GM18867 (cell line): ENCODE results near the gene GLCCI1.

ENCODE experiments used
- ATAC-seq: cut with Tn5 transposase; IDR thresholded peaks from one replicate; pipeline ENCODE4 v1.9.1; 2021; ENCODE audit warnings: mild to moderate bottlenecking, moderate library complexity; ENCODE audit not compliant: unreplicated experiment

Gene GLCCI1

DNA sequence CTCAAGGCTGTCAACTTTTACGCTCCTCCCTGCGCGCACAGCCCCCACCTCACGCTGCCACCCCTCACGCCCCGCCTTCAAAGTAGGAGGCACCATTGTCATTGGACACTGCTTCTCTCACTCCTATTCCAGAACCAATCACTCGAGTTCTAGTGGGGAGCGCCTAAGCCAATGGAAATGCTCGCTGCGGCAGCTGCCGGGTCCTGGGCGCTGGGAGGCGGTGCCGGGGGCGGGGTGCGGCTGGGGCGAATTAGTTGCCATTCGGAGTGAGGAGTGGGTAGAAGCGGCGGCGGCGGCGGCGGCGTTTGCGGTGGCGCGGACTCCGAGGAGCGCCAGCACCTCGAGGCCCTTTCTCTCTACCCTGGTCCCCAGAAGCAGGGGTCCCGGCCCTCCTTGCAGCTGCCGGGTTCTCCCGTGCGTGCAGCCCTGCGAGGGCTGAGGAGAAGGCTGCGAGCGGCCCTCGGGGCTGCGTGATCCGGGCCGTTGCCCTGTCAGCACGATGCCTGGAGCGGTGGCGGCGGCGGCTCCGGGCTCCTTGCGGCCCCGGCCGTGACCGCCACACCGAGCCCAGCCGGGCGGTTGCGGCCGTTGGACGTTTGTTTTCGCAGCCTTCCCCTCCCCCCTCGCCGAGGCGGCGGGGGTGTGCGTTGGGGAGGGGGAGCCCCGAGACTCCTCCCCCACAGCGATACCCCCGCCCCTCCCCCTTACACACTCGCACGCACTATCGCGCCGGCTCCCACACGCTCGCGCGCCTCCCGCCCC is at the start of gene GLCCI1:
TSS of gene GLCCI1 (plus strand) at position 253 of the 762 bp plus-strand sequence. CDS start 555 bp downstream, outside the sequence.
- peak; percentile 76 for ATAC-seq

DNA sequence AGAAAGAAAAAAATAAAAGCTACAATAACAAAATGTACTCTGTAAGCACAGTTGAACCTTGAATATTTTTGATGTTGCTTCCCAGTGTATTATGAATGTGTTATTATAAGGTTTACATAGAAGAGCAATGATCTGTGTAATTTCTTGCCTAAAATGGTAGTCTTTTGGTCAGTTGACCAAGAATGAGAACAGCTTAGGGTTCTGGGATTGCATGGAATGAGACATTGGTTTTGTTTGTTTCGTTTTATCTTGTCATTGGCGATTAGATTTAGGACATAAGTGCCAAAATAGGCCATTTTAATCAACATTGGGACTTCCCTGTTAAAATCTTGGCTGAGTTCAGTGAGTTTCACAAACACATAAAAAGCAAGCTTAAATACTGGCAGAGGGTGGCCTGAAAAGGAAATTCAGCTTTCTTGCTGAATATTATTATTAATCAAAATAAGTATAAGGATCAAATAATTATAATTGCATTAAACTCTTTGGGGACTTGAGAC is 49.1 kb upstream of the GLCCI1 start:
- ATAC-seq, result peak; percentile 13

DNA sequence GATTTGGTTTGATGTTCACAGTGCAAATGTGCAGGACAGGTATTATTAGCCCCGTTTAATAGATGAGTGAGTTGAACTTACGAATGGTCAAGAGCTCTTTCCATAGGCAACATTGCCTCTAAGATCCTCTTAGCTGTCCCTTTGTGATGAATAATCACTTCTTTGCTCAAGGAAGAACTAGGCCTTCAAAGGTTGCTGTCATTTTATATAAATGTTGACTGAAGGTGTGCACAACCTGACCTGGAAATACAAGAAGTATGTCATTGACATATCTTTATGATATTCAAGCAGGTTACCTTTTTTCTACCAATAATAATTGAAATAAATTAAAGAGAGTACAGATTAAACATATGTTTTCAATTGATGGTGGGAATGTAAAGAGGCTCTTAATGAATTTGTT is 48.5 kb upstream of the GLCCI1 start:
- no peak for ATAC-seq

DNA sequence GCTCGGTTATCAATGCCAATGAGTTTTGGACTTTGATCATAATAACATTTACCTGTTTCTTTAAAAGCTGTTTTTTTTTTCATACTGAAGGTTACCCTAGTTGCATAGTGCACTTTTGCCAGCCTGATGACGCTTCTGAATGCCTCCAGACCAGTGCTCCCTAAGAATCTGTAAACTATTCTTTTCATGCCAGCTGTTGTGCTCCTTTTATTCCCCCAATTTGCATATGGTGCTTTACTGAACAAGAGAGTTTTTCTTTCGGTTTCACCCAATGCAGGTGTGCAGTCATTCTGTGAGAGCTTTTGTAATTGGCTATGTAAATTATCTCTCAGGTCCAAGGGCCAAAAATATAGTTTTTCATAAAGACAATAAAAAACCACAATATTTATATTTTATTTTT is 48.1 kb upstream of the GLCCI1 start:
- ATAC-seq, result peak; percentile 96

DNA sequence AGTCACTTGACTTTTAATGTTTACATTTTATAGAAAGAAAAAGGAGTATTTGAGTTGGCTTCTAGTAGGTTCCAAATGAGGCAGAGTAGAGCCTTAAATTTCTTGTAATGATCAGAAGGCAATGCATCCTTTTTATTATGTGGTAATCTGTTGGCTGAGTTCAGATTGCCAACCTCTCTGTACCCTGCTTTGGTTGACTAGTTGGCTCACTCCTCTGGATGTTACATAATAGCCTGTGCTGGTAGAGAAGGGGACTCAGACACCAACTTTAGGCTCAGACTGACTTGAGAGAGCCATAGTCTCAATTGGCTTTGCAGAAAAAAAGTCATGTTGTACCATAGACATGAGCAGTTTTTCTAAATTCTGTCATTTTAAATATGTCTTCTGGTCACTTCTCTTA is 46.8 kb upstream of the GLCCI1 start:
- ATAC-seq, result no peak

DNA sequence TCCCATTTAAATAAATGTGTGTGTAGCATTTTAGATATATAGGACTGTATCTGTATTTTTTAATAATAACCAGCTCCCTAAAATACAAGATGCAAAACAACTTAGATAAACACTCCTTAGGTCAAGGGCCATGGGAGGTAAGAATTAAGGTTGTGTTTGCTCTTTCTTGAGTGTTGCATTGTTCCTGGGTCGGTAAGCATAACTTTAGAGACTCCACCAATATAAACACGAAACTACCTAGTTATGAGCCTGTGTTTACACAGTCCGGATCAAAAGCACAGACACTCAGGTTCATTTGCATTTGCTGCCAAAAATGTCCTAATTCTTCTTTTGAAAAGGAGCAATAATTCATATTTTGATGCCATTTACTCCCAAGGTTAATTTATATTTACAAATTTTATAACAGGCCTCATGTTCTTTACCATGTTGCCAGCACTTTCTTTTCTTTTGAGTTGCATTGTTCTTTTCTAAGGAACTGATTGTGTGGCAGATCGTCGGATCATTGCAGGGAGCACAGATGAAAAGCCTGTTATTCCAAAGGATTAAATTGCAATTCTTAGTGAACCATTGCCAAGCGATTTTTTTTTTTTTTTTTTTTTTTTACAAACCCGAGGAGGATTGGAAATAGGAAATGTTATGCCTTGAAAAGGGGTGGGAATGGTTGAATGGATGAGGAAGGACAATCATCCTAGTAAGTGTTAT is 45.8 kb upstream of the GLCCI1 start:
- ATAC-seq, result no peak

DNA sequence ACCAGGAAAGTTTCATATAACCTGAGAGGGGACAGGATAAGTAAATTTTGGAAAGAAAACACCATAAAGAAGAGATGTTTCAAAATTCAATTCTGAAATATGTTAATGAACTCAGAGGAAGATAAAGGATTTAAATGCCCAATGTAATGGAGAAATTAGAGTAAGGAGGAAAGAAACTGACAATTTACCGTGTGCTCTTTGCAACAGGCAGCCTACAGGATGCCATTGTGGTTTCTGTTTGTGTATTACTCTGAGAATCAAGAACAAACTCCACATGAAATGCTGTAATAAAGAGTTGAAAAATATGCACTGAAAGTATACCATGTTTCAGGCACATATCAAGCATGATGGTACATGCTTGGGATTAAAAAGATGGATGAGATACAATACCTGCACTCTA is 44.8 kb upstream of the GLCCI1 start:
- no peak for ATAC-seq

DNA sequence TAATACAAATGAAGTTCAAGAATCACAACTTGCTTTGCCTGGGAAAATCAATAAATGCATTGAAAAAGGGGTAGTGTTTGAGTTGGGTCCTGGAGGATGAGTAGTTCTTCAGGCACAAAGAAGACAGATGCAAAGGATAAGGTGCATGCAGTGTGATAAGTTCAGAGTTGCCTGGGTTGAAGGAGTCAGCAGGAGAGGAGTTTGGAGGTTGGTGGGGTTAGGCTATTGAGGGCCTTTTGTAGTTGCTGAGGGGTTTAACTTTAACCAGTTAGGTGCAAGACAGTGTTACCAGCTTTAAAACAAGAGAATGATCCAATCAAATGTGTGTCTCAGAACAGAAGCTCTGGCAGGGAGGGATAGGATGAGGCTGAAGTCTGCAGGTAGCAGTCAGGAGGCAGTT is 44.3 kb upstream of the GLCCI1 start:
- ATAC-seq, result no peak

DNA sequence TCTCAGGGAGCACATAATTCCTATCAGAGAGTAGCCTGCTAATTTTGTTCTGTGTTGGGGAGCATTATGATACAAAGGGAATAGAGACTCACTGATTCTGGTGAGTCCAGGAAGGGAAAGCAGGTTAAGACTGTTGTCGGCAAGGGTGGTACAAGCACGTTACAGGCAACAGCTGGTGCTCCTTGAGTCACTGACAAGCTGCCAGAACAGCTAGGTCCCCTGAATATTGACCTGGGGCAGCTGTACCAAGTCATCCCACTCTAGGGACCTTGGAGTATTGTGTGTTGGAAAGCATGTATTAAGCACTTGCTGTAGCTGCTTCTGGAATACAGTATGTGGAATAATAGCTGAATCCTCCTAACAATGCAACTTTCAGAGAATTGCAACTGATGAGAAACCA is 37.0 kb upstream of the GLCCI1 start:
- ATAC-seq, result no peak

DNA sequence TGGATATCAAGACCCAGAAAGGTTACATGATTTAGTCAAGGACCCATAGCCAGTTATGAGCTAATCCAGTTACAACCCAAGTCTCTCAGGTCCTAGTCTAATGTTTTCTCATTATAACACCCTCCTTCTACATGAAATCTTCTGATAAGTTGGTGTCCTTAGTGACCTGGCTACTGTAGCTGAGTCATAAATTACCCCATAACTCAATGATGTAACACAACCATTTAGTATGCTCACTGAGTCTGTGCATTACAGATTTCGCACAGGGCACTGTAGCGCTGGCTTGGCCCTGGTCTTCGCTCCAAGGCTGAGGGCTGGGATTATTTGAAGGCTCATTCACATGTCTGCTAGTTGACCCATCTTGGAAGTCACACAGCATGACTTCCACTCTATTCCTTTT is 36.0 kb upstream of the GLCCI1 start:
- no peak for ATAC-seq

DNA sequence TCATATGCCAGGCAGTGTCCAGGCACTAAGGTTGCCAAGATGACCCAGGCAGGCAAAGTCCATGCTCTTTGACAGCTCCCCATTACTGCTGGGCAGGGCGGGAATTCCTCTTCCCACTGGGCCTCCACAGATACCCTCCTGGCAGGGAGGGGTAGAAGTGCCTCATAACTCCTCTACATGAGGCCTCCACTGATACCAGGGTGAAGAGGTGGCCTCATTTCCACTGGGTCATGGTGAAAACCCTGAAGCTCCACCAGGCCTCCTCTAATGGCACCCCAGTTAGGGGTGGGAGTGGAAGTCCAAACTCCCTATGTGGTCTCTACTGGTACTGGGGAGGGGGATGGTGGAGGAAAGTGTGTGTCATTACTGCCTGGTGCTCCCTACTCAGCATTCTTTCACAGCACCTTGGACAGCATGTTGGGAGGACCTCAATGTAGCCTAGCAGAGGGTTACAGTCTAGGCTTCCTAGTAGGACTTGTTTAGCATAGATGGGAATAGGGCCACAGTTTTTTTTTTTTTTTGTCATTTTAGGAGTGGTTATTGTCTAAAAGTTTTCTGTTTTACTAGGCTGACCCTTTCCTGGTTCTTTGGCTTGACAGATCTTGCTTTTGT is 34.6 kb upstream of the GLCCI1 start:
- no peak for ATAC-seq

DNA sequence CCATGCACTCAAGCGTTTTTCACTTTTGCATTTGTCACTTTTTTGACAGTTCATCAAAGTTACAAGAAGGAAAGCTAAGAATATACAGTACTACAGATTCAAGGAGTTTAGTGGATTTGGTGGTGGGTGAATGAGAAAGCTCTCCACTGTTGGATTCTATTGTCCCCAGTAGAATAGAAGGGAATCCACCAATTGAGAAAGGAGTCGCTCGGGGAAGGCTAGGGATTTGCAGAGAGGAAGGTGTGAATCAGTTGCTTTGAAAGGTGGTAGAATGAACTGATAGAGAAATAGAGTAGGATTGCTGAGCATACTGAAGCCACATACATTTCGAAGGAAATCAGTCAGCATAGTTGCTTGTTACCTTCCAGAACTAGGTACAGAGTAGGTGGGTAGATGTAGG is 33.7 kb upstream of the GLCCI1 start:
- no peak for ATAC-seq

DNA sequence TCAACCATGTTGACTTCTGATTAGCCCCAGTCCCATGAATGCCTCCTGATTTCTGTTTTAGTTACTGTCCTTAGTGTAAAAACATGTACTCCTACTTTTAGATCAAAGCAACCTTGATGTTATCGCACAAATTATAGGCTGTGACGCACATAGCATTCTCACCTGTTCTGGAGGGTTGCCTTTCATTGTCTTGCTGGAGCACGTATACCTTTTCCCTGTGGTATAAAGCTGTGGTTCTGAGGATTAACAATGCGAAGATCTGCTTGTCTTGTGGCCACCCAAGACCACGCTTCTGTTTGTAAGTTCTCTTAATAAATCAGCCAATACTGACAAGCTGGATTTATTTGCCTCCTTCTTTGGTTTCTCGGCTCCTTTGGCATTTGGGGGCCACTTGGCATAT is 30.1 kb upstream of the GLCCI1 start:
- no peak for ATAC-seq

DNA sequence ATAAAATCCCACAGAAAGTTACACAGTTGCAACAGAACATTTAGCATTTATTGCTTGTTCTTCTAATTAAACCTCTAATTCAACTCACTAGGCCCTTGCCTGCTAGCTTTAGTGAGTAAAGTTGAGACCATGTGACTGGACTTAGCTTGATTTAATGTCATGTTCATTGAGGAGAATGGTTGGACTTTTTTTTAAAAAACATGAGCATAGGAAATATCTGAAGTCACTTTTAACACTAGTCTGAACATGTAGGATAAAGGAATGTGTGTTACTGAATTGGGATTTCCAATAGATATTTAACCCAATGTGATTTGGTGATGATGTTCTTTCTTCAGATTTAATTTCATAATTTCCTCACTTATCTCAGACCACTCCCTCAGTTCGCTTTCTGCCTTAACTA is 24.6 kb upstream of the GLCCI1 start:
- ATAC-seq, result no peak

DNA sequence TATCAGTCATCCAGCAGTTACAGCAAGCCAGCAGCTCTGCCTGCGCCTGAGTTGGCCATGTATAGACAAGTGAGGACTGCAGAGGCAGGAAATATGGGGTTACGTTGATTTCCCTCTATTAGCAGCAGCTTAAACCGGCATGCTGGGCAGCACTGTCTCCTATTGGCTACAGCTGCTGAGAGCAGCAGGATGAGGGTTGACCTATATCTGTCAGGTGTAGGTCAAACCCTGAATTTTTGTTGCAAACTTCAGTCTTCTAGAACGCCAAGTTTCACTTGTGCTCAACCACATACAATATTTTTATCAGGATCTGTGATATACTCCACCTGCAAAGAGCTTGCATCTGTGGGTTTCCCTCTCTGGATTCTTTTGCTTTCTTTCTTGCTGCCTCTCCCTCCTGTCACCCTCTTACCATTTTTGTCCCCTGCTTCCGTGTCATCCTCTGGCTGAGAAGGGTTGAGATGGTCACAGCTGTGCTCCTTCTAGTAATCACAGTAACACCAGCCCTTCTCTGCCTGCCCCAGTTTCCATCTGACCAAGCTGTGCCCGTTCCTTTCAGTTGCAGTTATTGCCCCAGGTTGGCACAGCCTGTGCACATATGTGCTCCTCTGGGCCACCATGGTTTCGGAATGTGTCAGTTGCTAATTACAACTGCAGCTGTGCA is 23.8 kb upstream of the GLCCI1 start:
- ATAC-seq, result peak; percentile 89

DNA sequence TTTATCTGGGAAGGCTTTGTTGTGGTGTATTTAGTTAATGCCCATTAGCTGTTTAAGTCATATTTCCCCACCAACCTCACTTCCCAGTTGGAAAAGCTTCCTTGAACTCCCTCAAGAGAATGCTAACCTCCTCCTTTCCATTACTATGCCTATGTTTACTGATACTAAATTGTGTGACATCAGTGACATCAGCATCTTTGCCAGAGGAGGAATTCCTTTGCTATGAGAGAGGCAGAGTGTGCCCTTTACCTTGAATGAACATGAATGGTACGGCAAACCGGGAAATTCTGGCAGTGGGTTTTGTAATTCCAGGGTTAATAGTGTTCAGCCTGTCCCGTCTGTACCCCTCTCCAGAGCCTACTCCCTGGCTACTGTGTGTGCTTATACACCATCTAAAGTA is 22.1 kb upstream of the GLCCI1 start:
- no peak for ATAC-seq

DNA sequence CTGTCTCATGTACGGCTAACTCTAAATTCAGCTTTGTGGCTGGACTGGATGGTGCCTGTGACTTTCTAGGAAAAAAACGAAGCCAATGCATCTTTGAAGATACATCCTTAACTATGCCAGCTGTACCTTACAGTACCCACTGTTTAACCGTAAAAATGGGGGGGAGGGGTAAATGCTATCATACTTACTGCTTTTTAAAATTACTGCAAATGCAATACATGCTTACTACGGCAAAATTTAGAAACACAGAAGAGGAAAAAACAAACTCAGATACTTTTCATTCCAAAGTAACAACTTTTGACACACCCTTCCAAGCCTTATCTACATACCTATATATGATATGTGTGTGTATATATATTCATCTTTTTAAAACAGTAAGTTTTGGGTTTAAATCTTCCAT is 20.4 kb upstream of the GLCCI1 start:
- ATAC-seq, result no peak

DNA sequence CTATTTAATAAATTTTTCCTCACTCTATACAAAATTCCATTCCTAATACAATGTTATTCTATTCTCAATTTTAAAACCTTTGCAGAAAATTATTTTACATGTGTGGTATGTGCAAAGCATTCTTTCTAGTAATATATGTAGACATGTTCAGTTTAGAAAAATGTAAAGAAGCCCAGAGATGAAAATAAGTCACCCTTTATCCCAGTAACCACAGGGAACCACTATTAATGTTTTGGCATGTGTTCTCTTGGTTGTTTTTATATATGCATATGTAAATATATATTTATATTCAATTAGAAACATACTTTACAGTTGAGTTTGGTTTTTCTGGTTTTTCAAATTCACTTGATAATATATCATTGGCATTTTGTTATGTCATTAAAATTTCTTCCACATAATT is 14.8 kb upstream of the GLCCI1 start:
- ATAC-seq, result no peak

DNA sequence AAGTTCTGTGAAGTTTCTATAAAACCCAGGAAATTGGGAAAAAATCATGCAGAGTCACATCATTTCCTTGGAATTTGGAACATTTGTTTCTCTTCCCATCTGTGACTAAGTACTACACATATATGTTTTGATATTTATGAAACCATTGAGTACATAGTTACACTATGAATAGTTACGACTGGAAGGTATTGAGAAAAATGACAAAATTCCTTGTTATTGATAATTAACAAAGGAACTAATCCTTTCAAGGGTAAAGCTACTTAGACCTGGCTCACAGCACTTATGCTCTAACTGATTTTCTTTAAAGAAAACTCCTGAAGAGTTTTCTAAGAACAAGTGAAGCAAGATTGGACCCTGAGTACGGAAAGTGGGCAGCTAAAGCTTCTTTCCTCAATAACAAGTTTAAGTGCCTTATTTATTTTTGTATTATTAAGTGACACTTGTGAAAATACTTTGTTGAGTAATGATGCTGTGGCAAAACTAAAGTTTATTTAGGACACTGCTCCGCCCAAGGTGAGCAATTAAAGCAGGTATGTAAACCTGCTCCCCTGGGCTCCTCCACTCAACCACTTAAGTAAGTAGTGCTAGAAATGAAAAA is 12.0 kb upstream of the GLCCI1 start:
- no peak for ATAC-seq

DNA sequence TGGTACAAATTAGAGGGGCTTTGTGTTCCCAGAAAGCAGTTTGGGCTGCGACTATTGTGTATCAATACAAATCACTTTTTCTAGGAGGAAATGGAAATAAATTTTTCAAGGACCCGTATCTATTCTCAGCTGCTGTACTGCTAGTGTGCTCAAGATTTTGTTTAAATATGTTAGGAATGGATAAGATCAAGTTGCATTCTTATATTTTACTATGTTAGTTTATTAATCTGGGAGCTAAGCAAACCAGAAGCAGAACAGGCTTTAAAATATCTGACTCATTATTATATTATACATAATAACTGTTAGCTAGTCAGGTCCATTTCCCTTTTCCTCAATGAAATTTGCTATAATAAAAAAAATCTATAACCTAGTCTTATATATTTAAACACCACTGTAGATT is 11.1 kb upstream of the GLCCI1 start:
- ATAC-seq, result no peak
